ENCODE data around the gene TRRAP.
A peak's percentile ranks its signal among the peaks of the same experiment; 100 is the strongest.
"Not testable (repeated sequence)": the region's sequence is repeated elsewhere in the genome, so short reads cannot be mapped to it uniquely, and the experiment has no call there.

The TRRAP gene

DNA sequence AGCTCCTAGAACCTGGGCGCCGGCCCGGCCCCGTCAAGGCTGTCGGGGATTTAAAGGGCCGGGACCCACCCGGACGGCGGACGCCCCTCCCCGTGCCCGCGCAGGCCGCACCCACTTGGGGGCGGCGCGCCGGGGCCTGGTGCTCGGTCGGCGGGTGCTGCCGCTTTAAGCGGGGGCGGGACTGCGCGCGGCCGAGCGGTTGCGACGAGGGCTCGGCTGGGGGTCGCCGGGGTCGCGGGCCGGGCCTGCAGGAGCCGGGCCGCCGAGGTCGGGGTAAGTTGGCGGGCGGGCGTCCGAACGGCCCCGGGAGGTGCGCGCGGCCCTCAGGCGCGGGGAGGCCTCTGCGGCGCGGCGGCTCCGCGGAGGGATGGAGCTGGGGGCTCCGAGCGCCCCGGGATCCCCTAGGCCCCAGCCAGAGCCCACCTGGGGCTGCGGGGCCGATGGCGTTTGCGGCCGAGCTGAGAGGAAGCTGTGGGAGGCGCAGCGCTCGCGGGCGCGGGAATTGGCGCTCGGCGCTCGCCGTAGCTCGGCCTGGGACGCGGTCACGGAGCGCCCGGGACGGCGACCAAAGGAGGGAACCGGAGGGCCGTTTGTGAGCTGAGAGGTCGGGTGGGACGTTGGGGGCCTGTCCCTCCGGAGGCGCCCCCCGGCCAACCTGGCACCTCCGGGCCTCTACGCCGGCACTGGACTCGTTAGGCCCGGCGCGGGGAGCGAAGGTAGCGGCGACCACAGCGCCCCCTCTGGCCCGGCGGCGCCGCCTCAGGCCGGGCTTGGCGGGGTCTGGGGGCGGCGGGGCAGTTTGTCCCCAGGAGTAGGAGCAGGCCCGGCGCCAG, at the start of gene TRRAP:
Gene TRRAP (plus strand): TSS at position 168 of the 833 bp plus-strand sequence. CDS start 2,619 bp downstream, outside the sequence.
- in situ Hi-C loops (cut with HindIII; ENCODE audit: low pct_unique_long_range_greater_than_20kb, low sequenced_read_pairs): no loop called here

DNA sequence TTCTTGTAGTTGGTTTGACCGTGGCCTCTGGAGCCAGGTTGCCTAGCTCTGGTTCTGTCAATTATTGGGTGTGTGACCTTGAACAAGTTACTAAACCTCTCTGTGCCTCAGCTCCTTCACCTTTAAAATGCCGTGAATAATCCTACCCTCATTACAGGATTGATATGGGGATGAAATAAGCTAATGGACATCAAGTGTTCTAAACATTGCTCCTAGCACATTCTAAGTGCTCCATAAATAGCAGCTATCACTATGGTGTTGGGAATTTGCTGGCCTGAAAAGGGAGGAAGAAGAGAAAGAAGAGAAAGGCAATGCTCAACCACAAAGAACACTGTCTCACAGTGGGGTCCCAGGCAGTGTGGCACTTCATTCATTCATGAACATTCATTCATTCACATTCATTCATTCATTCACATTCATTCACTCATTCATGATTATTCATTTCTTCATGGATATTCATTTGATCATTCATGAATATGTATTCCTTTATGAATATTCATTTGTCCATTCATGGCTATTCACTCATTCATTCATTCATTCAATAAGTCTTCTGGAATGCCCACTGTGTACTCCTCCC, 47.3 kb upstream of the TRRAP start:
- DNase-seq (ENCODE audit: low read depth in 1 of 2, low spot score in 1 of 2): no peak
- no peak for TF ChIP-seq JUND (IDR thresholded peaks at IDR 0.05; ENCODE audit: low read depth)
- in situ Hi-C loops (cut with HindIII; ENCODE audit: low pct_unique_long_range_greater_than_20kb, low sequenced_read_pairs): no loop called here

More for the DNA sequence above, at the start of gene TRRAP:
- peak; percentile 63 to 68 for DNase-seq (ENCODE audit: low read depth in 1 of 2, low spot score in 1 of 2)
- no peak for TF ChIP-seq JUND (IDR thresholded peaks at IDR 0.05; ENCODE audit: low read depth)

DNA sequence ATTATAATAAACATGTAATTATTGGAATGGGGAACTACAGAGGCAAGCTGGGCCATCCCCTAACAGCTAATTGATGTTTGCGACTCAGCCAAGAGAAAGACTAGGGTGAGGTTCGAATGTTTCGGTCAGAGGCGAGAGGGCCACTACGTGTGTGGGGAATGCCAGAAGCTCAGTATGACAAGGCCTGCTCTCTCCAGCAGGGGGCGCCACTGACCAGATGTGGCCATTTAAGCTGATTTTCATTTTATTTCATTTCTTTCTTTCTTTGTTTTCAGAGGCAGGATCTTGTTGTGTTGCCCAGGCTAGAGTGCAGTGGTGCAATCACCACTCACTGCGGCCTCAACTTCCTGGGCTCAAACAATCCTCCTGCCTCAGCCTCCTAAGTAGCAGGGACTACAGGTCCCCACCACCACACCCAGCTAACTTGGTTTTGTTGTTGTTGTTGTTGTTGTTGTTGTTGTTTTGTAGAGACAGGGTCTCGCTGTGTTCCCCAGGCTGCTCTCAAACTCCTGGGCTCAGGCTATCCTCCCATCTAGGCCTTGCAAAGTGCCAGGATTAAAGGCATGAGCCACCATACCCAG, 46.6 kb upstream of the TRRAP start:
- peak in 1 of 2 experiments; percentile 12 for DNase-seq (ENCODE audit: low read depth in 1 of 2, low spot score in 1 of 2)
- in situ Hi-C loops (cut with HindIII; ENCODE audit: low pct_unique_long_range_greater_than_20kb, low sequenced_read_pairs): no loop called here
- no peak for TF ChIP-seq JUND (IDR thresholded peaks at IDR 0.05; ENCODE audit: low read depth)

DNA sequence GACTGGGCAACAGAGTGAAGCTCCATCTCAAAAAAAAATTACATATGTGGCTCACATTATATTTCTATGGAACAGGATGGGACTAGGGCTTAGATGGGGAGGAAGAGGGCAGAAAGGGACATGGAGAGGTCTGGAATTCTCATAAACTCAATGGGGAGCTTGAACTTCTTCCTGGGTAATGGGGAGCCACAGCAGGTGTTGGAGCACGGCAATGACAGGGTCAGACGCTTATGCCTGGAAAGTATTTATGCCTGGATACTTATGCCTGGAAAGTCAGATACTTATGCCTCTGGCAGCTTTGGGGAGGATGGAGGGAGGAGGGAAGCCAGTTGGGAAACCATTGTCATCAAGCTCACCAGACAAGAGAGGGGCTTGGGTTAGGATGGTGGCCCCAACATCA, 45.3 kb upstream of the TRRAP start:
- in situ Hi-C loops (cut with HindIII; ENCODE audit: low pct_unique_long_range_greater_than_20kb, low sequenced_read_pairs): no loop called here
- TF ChIP-seq JUND (IDR thresholded peaks at IDR 0.05; ENCODE audit: low read depth): no peak
- no peak for DNase-seq (ENCODE audit: low read depth in 1 of 2, low spot score in 1 of 2)

DNA sequence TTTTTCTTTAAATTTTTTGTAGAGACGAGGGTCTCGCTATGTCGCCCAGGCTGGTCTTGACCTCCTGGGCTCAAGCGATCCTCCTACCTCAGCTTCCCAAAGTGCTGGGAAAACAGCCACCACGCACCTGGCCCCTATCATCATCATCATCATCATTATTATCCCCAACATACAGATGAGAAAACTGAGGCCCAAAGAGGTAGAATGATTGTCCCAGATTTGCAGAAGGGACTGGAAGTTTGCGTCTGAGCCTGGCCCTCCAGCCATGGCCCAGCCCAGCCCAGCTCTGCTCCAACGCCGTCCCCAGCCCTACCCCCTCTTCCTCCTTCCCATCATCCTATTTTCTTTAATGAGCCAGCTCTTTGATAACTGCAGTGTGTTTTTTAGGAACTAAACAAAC, 43.4 kb upstream of the TRRAP start:
- in situ Hi-C loops (cut with HindIII; ENCODE audit: low pct_unique_long_range_greater_than_20kb, low sequenced_read_pairs): no loop called here
- no peak for TF ChIP-seq JUND (IDR thresholded peaks at IDR 0.05; ENCODE audit: low read depth)
- no peak for DNase-seq (ENCODE audit: low read depth in 1 of 2, low spot score in 1 of 2)

DNA sequence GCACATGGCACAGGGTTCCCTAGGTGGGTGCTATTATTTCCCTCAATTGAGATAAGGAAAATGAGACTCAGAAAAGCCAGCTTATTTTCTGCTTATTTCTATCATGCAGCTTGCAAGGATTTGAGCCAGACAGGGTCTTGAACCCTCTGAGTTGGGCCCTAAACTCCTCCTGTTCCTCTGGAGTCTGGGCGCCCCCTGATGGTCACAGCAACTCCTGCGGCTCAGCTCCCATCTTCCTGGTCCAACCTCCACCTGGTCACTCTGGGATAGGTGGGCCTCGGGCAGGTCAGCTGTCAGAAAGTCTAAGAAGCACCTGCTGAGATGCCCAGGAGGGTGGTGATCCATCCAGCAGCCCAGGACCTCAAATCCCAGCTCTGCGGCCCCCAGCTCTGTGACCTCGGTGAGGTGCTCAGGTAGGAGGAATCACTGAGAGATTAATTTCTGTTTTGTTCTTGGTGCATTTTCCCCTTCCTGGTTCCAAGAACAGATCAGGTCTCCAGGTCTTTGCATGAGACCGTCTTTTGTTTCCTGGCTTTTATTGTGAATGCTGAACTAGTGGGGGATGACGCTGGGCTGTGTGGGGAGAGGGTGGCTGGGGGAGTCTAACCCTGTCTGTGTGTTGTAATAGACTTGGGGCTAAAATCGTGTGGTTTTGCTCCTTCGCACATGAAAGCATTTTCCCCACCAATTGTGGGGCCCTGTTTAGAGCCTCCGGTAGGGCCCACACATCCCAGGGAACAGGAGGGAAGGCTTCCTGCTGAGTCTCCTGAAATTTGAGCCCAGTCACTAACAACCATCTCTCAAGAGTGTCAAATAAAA, 41.3 kb upstream of the TRRAP start:
- in situ Hi-C loops (cut with HindIII; ENCODE audit: low pct_unique_long_range_greater_than_20kb, low sequenced_read_pairs): no loop called here
- DNase-seq (ENCODE audit: low read depth in 1 of 2, low spot score in 1 of 2): peak; percentile 36 to 60
- no peak for TF ChIP-seq JUND (IDR thresholded peaks at IDR 0.05; ENCODE audit: low read depth)

DNA sequence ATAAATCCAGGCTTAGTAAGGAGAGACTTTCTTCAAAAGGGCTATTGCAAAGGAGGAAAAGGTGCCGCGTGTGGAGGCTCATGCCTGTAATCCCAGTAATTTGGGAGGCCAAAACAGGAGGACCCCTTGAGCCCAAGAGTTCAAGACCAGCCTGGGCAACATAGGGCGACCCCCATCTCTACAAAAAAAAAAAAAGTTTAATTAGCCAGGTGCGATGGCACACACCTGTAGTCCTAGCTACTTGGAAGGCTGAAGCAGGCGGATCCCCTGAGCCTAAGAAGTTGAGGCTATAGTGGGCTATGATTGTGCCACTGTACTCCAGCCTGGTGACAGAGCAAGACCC, 40.7 kb upstream of the TRRAP start:
- no peak for DNase-seq (ENCODE audit: low read depth in 1 of 2, low spot score in 1 of 2)
- in situ Hi-C loops (cut with HindIII; ENCODE audit: low pct_unique_long_range_greater_than_20kb, low sequenced_read_pairs): no loop called here

DNA sequence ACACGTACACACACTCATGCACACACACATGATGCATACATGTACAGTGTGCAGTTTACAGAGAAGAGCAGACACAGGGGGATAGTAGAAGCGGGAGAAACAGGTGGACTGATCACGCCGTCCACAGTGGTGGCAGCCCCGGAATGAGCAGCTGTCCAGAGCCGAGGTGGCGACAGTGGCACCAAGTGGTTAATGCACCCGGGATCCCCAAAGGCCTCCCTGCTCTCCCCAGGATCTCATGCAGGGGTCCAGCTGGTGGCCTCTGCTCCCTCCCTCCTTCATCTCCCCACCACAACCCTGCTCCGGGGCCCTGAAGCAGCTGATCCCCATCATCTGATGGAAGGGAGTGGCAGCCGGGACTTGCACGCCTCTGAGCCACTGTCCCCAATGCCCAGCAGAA, 38.2 kb upstream of the TRRAP start:
- in situ Hi-C loops (cut with HindIII; ENCODE audit: low pct_unique_long_range_greater_than_20kb, low sequenced_read_pairs): no loop called here
- no peak for DNase-seq (ENCODE audit: low read depth in 1 of 2, low spot score in 1 of 2)
- no peak for TF ChIP-seq JUND (IDR thresholded peaks at IDR 0.05; ENCODE audit: low read depth)

More for the DNA sequence above, 40.7 kb upstream of the TRRAP start:
- TF ChIP-seq JUND (IDR thresholded peaks at IDR 0.05; ENCODE audit: low read depth): no peak

DNA sequence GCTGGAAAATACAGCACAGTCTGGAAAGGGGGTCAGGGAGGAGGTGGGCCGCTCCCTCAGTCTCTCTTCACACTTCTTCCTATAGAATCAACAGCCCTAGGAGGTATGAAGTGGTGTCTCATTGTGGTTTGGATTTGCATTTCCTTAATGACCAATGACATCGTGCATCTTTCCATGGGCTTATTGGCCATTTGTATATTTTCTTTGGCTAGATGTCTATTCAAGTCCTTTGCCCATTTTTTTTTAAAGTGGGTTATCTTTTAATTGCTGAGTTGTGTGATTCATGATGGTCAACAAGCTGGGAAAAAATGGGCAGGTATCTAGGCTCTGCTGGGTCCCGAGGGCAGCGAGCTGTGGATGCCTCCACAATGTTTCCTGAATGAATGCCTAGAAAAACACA, 37.6 kb upstream of the TRRAP start:
- no peak for TF ChIP-seq JUND (IDR thresholded peaks at IDR 0.05; ENCODE audit: low read depth)
- in situ Hi-C loops (cut with HindIII; ENCODE audit: low pct_unique_long_range_greater_than_20kb, low sequenced_read_pairs): no loop called here
- no peak for DNase-seq (ENCODE audit: low read depth in 1 of 2, low spot score in 1 of 2)

DNA sequence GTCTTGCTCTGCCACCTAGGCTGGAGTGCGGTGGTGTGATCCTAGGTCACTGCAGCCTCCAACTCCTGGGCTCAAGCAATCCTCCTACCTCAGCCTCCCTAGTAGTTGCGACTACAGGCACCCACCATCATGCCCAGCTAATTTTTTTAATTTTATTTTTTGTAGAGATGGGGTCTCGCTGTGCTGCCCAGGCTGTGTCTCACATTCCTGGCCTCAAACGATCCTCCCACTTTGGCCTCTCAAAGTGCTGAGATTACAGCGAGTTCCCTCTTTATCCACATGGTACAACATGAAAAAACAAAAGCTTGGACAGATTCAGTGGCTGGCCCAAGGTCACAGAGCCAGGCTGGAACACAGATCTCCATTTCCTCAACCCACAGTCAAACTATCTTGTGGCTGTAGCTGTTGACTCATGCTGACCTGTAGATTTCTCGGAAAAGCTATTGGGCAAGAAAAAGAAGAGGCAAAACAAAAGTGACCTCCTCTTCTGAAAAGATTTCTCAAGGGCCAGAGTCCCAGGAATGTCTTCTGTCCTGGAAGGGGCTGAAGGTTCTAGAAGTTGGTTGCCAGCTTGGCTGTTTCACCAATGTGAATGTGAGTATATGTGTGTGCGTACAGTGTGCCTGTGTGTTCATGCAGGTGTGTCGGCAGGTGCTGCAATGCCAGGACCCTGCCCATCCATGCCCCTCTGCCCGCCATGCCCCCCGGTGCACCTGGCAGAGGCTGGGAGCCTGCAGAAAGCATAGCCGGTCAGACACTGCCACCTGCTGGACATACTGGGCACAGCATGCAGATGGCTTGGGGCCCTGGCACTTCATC, 36.9 kb upstream of the TRRAP start:
- in situ Hi-C loops (cut with HindIII; ENCODE audit: low pct_unique_long_range_greater_than_20kb, low sequenced_read_pairs): no loop called here
- DNase-seq (ENCODE audit: low read depth in 1 of 2, low spot score in 1 of 2): peak in 1 of 2 experiments; percentile 42
- TF ChIP-seq JUND (IDR thresholded peaks at IDR 0.05; ENCODE audit: low read depth): no peak

DNA sequence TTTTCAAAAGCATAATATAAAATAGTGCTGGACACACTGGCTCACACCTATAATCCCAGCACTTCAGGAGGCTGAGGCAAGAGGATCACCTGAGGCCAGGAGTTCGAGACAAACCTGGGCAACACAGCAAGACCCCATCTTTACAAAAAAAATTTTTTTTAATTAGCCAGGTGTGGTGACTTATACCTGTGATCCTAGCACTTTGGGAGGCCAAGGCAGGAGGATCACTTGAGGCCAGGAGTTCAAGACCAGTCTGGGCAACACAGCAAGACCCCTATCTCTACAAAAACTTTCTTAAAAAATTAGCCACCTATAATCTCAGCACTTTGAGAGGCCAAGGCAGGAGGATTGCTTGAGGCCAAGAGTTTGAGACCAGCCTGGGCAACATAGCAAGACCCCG, 35.8 kb upstream of the TRRAP start:
- in situ Hi-C loops (cut with HindIII; ENCODE audit: low pct_unique_long_range_greater_than_20kb, low sequenced_read_pairs); DNase-seq (ENCODE audit: low read depth in 1 of 2, low spot score in 1 of 2): not testable (repeated sequence)

DNA sequence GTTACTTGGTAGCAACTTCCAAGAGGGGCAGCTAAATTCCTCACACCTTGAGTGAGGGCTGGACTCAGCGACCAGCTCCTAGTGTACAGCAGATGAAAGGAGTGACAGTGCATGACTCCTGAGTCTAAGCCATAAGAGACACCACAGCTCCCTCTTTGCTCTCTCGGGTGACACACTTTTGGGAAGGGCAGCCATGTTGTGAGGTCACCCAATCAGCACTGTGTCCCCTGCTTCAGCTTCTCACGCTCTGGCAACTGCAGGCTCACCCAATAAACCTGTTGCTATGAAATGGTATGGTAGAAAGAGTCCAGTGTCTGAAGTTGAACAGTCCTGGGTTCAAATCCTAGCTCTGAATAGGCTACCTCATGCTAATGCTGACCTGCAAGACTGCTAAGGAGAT, 29.4 kb upstream of the TRRAP start:
- TF ChIP-seq JUND (IDR thresholded peaks at IDR 0.05; ENCODE audit: low read depth): no peak
- DNase-seq (ENCODE audit: low read depth in 1 of 2, low spot score in 1 of 2): no peak
- in situ Hi-C loops (cut with HindIII; ENCODE audit: low pct_unique_long_range_greater_than_20kb, low sequenced_read_pairs): no loop called here
